ENCODE measurements around the gene CEBPB. TPM values are rescaled to one million over a fixed set of nuclear protein-coding genes. Genes with fewer than 3 reads are reported as not detected.

CEBPB gene
- total RNA-seq, 2 experiments from 2014 or later: 28.9 to 40.1 TPM

DNA sequence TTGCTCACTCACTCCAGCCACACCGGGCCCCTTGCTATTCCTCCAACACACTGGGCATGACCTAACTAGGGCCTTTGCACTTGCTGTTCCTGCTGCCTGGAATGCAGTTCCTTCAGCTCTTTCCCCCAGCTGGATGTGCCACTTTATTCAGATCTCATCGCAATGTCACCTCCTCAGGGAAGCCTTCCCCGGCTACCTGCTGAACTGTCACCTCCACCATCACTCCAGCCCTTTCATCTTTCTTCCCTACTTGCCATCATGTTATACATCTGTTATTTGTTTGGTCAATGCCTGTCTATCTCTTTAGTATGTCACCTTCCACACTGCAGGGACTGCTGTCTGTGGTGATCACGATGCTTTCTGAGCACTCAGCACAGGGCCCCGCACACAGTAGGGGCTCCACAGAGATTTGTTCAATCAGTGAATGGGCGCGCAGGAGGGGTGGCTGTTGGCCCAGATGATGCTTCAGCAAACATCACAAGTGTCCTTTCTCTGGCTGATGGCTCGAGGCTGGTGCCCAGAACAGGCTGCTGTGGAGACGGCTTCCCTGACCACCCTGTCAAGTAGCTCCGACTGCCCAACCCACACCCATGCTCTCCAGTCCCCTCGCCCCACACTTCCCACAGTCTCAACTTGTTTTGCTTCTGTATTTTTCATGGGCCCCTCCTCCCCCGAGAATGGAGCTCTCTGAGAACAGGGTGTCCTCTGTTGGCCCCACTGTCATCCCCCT lies 31.8 kb downstream of the CEBPB start:
- no peak for DNase-seq
- POLR2A ChIA-PET: no interaction called here
- Mint-ChIP-seq H3K36me3 (ENCODE audit: low read depth) (no peaks in the 10 kb centered on the region), H3K27me3 (no peaks in the 10 kb centered on the region), H3K4me3 (no peak overlapping the region), H3K27ac (no peak overlapping the region), H3K9me3 (ENCODE audit: low read depth) (no peaks in the 10 kb centered on the region), H3K4me1 (peaks cover 10% of the 10 kb centered on the region)
- no peak for ATAC-seq
- CTCF ChIA-PET: no interaction called here
- intact Hi-C loops (cut with DNase I, micrococcal nuclease): no loop called here

DNA sequence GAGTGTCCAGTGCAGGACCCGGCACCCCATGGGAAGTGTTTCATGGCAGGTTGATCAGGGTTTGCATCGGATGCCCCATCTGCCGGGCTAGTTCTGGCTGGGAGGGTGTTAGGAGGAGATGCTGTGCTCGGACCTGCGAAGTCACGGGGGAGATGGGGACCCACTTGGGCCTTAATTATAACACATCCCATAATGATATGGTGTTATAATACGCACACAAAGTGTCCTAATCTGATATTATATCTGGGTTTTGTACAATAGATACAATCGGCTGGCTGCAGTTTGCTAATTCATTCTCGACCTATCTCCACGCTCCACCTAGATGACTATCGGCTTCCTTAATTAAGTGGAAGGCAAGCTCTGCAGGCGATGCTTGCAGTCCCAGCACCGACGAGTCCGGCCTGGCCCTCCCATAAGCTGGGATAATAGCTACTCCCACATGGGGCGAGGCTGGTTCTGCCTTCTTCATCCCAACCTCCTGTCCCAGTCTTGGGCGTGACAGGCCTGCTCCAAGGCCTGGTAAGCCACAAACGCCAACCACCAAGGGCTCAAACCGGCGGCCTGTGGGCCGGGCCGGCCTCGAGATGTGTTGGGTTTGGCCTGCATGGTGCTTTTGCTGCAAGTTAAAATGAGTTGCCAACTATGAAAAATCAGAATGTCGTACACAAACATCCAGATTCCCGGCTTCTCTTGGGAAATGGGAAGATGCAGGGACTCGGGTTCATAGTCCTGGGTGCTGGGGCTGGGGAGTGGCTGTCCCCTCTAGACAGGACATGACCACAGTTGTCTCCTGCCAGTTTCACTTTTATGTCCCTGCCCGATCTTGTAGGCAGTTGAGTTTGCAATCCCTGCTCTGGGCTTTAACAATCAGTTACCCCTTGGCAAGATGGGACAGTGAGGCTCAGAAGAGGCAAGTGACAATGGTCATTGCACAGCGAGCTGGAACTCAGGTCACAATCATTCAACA lies 32.7 kb downstream of the CEBPB start:
- no peak overlapping the region for H3K27ac Mint-ChIP-seq
- ATAC-seq (no peak), DNase-seq (no peak)
- H3K4me3 Mint-ChIP-seq: no peak overlapping the region
- ChIA-PET CTCF (interaction anchor here (1.0 kb wide), 1 partner anchor 585 kb away, joined by 3 read pairs; no protein-coding TSS in a partner anchor), POLR2A (no interaction called here)
- H3K4me1 Mint-ChIP-seq: peaks cover 12% of the 10 kb centered on the region
- intact Hi-C loops (cut with DNase I, micrococcal nuclease): no loop called here
- H3K36me3 Mint-ChIP-seq (ENCODE audit: low read depth): no peaks in the 10 kb centered on the region
- H3K27me3 Mint-ChIP-seq: no peaks in the 10 kb centered on the region
- no peaks in the 10 kb centered on the region for H3K9me3 Mint-ChIP-seq (ENCODE audit: low read depth)

GRCh38 chr20:50224052-50224451 lies 33.4 kb downstream of the CEBPB start:
- Mint-ChIP-seq H3K36me3 (ENCODE audit: low read depth) (no peaks in the 10 kb centered on the region), H3K4me1 (peaks cover 12% of the 10 kb centered on the region), H3K27ac (no peak overlapping the region), H3K9me3 (ENCODE audit: low read depth) (no peaks in the 10 kb centered on the region), H3K27me3 (no peaks in the 10 kb centered on the region), H3K4me3 (no peak overlapping the region)
- ChIA-PET CTCF (interaction anchor here (1.0 kb wide), 1 partner anchor 585 kb away, joined by 3 read pairs; no protein-coding TSS in a partner anchor), POLR2A (no interaction called here)
- DNase-seq (no peak), ATAC-seq (no peak)
- intact Hi-C loops (cut with DNase I, micrococcal nuclease): no loop called here

GRCh38 chr20:50224531-50225255 lies 34.1 kb downstream of the CEBPB start:
- no peaks in the 10 kb centered on the region for H3K27me3 Mint-ChIP-seq
- H3K36me3 Mint-ChIP-seq (ENCODE audit: low read depth): no peaks in the 10 kb centered on the region
- ChIA-PET CTCF (interaction anchor here (0.7 to 1.0 kb wide), 2 partner anchors 192 to 584 kb away, joined by 3 read pairs; no protein-coding TSS in a partner anchor), POLR2A (interaction anchor here (0.6 kb wide), 1 partner anchor 73 kb away, joined by 3 read pairs; no protein-coding TSS in a partner anchor)
- H3K4me1 Mint-ChIP-seq: peaks cover 12% of the 10 kb centered on the region
- ATAC-seq (no peak), DNase-seq (no peak)
- H3K27ac Mint-ChIP-seq: no peak overlapping the region
- intact Hi-C loops (cut with DNase I, micrococcal nuclease): no loop called here
- no peak overlapping the region for H3K4me3 Mint-ChIP-seq
- no peaks in the 10 kb centered on the region for H3K9me3 Mint-ChIP-seq (ENCODE audit: low read depth)

GRCh38 chr20:50226093-50226974 lies 35.7 kb downstream of the CEBPB start:
- Mint-ChIP-seq H3K9me3 (ENCODE audit: low read depth) (no peaks in the 10 kb centered on the region), H3K36me3 (ENCODE audit: low read depth) (no peaks in the 10 kb centered on the region), H3K4me3 (no peak overlapping the region), H3K4me1 (peaks cover 12% of the 10 kb centered on the region), H3K27me3 (no peaks in the 10 kb centered on the region), H3K27ac (peak overlapping the region; percentile 16)
- ChIA-PET CTCF (no interaction called here), POLR2A (no interaction called here)
- ATAC-seq (peak; percentile 14), DNase-seq (peak; percentile 53)
- intact Hi-C loops (cut with DNase I, micrococcal nuclease): no loop called here

DNA sequence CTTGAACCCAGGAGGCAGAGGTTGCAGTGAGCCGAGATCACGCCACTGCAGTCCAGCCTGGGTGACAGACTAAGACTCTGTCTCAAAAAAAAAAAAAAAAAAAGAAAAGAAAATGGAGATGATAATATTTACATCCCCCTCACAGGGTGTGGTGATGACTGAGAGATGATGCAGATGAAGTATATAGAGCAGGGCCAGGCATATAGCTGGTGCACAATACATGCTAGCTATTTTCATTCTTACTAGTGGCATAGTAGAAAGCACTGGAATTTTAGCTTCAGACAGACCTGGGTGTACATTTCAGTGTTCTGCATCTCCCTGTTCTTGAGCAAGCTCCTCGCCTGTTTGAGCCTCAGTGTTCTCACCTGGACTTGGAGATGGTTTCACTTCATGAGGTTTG lies 36.9 kb downstream of the CEBPB start:
- Mint-ChIP-seq H3K27ac (no peak overlapping the region), H3K4me3 (no peak overlapping the region), H3K36me3 (ENCODE audit: low read depth) (no peaks in the 10 kb centered on the region), H3K4me1 (peaks cover 12% of the 10 kb centered on the region), H3K27me3 (no peaks in the 10 kb centered on the region), H3K9me3 (ENCODE audit: low read depth) (no peaks in the 10 kb centered on the region)
- CTCF ChIA-PET: interaction anchor here (0.6 to 1.0 kb wide), 3 partner anchors 10 to 804 kb away, joined by 3 read pairs; no protein-coding TSS in a partner anchor
- DNase-seq (no peak), ATAC-seq (peak; percentile 79)
- intact Hi-C loops (cut with DNase I, micrococcal nuclease): no loop called here
- POLR2A ChIA-PET: no interaction called here

GRCh38 chr20:50229156-50229607 lies 38.6 kb downstream of the CEBPB start:
- Mint-ChIP-seq H3K27ac (no peak overlapping the region), H3K36me3 (ENCODE audit: low read depth) (no peaks in the 10 kb centered on the region), H3K4me1 (peaks cover 12% of the 10 kb centered on the region), H3K27me3 (no peaks in the 10 kb centered on the region), H3K4me3 (no peak overlapping the region), H3K9me3 (ENCODE audit: low read depth) (no peaks in the 10 kb centered on the region)
- ATAC-seq: no peak
- intact Hi-C loops (cut with DNase I, micrococcal nuclease): no loop called here
- POLR2A ChIA-PET: no interaction called here
- CTCF ChIA-PET: no interaction called here
- DNase-seq: no peak

DNA sequence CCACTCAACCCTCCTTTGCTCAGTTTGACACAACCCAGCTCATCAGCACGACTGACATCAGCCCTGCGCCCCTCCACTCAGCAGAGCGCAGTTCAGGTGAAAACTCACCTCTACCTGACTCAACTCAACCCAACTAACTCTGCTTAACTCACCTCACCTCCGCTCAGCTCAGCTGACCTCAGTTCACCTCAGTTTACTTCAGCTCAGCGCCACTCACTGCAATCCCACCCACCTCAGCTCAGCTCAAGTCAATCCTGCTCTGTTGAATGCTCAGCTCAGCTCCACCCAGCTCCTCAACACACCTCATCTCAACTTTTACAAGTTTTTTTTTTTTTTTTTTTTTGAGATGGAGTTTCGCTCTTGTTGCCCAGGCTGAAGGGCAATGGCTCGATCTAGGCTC lies 39.6 kb downstream of the CEBPB start:
- ChIA-PET POLR2A (no interaction called here), CTCF (no interaction called here)
- Mint-ChIP-seq H3K9me3 (ENCODE audit: low read depth) (no peaks in the 10 kb centered on the region), H3K27ac (no peak overlapping the region), H3K4me1 (peaks cover 12% of the 10 kb centered on the region), H3K4me3 (no peak overlapping the region), H3K36me3 (ENCODE audit: low read depth) (no peaks in the 10 kb centered on the region), H3K27me3 (peaks cover 1% of the 10 kb centered on the region)
- ATAC-seq (no peak), DNase-seq (no peak)
- intact Hi-C loops (cut with DNase I, micrococcal nuclease): no loop called here

- DNase-seq (no peak), ATAC-seq (no peak)
- H3K36me3 Mint-ChIP-seq (ENCODE audit: low read depth): no peaks in the 10 kb centered on the region
- ChIA-PET CTCF (interaction anchor here (0.6 kb wide), 1 partner anchor 167 kb away, joined by 3 read pairs; no protein-coding TSS in a partner anchor), POLR2A (no interaction called here)
- H3K9me3 Mint-ChIP-seq (ENCODE audit: low read depth): no peaks in the 10 kb centered on the region
- intact Hi-C loops (cut with DNase I, micrococcal nuclease): no loop called here
- peaks cover 1% of the 10 kb centered on the region for H3K27me3 Mint-ChIP-seq
- H3K4me3 Mint-ChIP-seq: no peak overlapping the region
- H3K4me1 Mint-ChIP-seq: peaks cover 16% of the 10 kb centered on the region
- H3K27ac Mint-ChIP-seq: no peak overlapping the region
Measured at GRCh38 chr20:50230871-50231560, 40.4 kb downstream of the CEBPB start.

GRCh38 chr20:50231854-50232253 lies 41.2 kb downstream of the CEBPB start:
- Mint-ChIP-seq H3K36me3 (ENCODE audit: low read depth) (no peaks in the 10 kb centered on the region), H3K4me1 (peaks cover 9% of the 10 kb centered on the region), H3K9me3 (ENCODE audit: low read depth) (no peaks in the 10 kb centered on the region), H3K27me3 (peaks cover 1% of the 10 kb centered on the region), H3K27ac (no peak overlapping the region), H3K4me3 (no peak overlapping the region)
- POLR2A ChIA-PET: no interaction called here
- CTCF ChIA-PET: no interaction called here
- intact Hi-C loops (cut with DNase I, micrococcal nuclease): no loop called here
- ATAC-seq (no peak), DNase-seq (no peak)

All from activated CD4-positive, alpha-beta T cell treated with anti-CD3 and anti-CD28 coated beads for 36 hours (primary cell).